OCI-LY7 (cell line): Measurements from ENCODE around the gene CUBN. TPM values are rescaled to one million over a fixed set of nuclear protein-coding genes. Genes with fewer than 3 reads are reported as not detected.

ENCODE experiments used
- BruUV-seq: library from RNA; stranded (reverse); fragments of 400-500 nt; replicated peaks from 2 replicates; lab custom pipeline; 2021; lab: Mats Ljungman, UMichigan
- CTCF ChIA-PET: fragments of 300-600 bp; sonication (Branson Sonifier 250); formaldehyde crosslinking; loops from one replicate; lab custom pipeline; 2022; ENCODE audit warnings: antibody characterized with exemption; ENCODE audit not compliant: unreplicated experiment; lab: Charles Lee
- POLR2A ChIA-PET: fragments of 300-600 bp; sonication (Branson Sonifier 250); formaldehyde crosslinking; loops from one replicate; lab custom pipeline; 2022; ENCODE audit warnings: antibody characterized with exemption; lab: Charles Lee
- DNase-seq: peaks from one replicate; pipeline ENCODE4 v3.0.0-alpha.2; 2015; ENCODE audit warnings: low spot score
- H2AFZ ChIP-seq: fragments of 200-600 bp; sonication (generic), shearing (Covaris generic); 2 replicates; pipeline ENCODE4 v1.6.1; 2014; ENCODE audit warnings: mild to moderate bottlenecking, antibody characterized with exemption, low read length, moderate library complexity
- H3K27ac ChIP-seq: fragments of 200-600 bp; sonication (generic); 2 replicates; pipeline ENCODE4 v1.5.1; 2014; ENCODE audit warnings: mixed run types, low read depth, mild to moderate bottlenecking, moderate library complexity, low read length, inconsistent platforms; ENCODE audit not compliant: poor library complexity, severe bottlenecking
- H3K36me3 ChIP-seq: fragments of 200-600 bp; sonication (generic); 2 replicates; pipeline ENCODE4 v1.6.1; 2014; ENCODE audit warnings: mild to moderate bottlenecking, antibody characterized with exemption, low read length, moderate library complexity, mixed read lengths; ENCODE audit not compliant: insufficient read depth
- H3K4me1 ChIP-seq: fragments of 200-600 bp; sonication (generic); 2 replicates; pipeline ENCODE4 v1.5.1; 2014; ENCODE audit warnings: mild to moderate bottlenecking, low read length; ENCODE audit not compliant: insufficient read depth, poor library complexity, severe bottlenecking
- H3K4me2 ChIP-seq: fragments of 200-600 bp; sonication (generic); 2 replicates; pipeline ENCODE4 v1.6.1; 2014; ENCODE audit warnings: mild to moderate bottlenecking, low read length
- H3K4me3 ChIP-seq: fragments of 200-600 bp; sonication (generic); 2 replicates; pipeline ENCODE4 v1.5.1; 2014; ENCODE audit warnings: mild to moderate bottlenecking, low read depth, low read length; ENCODE audit not compliant: poor library complexity, severe bottlenecking
- H3K79me2 ChIP-seq: fragments of 200-600 bp; sonication (generic); 2 replicates; pipeline ENCODE4 v1.6.1; 2016; ENCODE audit warnings: low read depth, mild to moderate bottlenecking, low read length, moderate library complexity, mixed read lengths; ENCODE audit not compliant: insufficient read depth
- H3K9me2 ChIP-seq: fragments of 200-600 bp; sonication (generic); 2 replicates; pipeline ENCODE4 v1.6.1; 2016; ENCODE audit warnings: mild to moderate bottlenecking, low read length, mixed read lengths; ENCODE audit not compliant: insufficient read depth
- H3K9me3 ChIP-seq: fragments of 200-600 bp; sonication (generic); 2 replicates; pipeline ENCODE4 v1.6.1; 2014; ENCODE audit warnings: mild to moderate bottlenecking, mixed run types, low read length, mixed read lengths
- H4K20me1 ChIP-seq: fragments of 200-600 bp; sonication (generic); 2 replicates; pipeline ENCODE4 v1.6.1; 2014; ENCODE audit warnings: mild to moderate bottlenecking, antibody characterized with exemption, low read length, moderate library complexity, mixed read lengths; ENCODE audit not compliant: insufficient read depth
- EZH2phosphoT487 ChIP-seq: fragments of 200-600 bp; sonication (generic); IDR thresholded peaks from 2 replicates; pipeline ENCODE4 v1.6.1; 2018; ENCODE audit warnings: low read depth, borderline replicate concordance, mild to moderate bottlenecking, mixed run types, antibody characterized with exemption, low read length, moderate library complexity, mixed read lengths
- intact Hi-C: fragments of 100-400 bp; cut with micrococcal nuclease; formaldehyde crosslinking; loops from one replicate; pipeline ENCODE4 v1.10.0; 2022; ENCODE audit not compliant: unreplicated experiment
- total RNA-seq, 2 experiments: library from RNA; depleted of rRNA in 1 of 2; stranded (reverse); fragments of >200 nt in 1 of 2; shearing (Covaris generic) in 1 of 2; gene quantifications; 2 replicates each; pipeline ENCODE4 v1.2.3, GENCODE V29; 2014 to 2022
- TF ChIP-seq, protein P1 (sequence below): fragments of 200-600 bp; sonication (generic); conservative IDR thresholded peaks from 2 replicates; pipeline ENCODE4 v1.5.1; 2014; ENCODE audit warnings: mild to moderate bottlenecking, antibody characterized with exemption, low read length, moderate library complexity, mixed read lengths

The CUBN gene
- total RNA-seq, 2 experiments from 2014 or later, result 0.13 to 0.25 TPM

DNA sequence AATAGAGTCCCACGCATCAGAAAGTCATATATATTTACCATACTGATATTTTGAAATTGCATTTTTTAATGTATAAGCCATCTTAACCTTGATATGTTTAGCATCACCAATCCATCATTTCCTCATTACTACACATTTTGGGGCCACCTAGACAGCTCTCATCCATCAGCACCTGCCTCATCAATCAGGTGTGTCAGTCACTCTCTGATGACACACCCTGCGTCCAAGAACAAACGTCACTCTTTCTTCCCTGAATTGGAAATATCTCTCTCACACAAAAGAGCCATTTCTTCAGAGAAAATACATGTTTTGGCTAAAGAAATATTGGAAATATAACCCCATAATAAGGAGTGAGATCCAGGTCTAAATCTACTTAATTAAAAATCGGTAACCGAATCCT lies 273.5 kb downstream of the CUBN start:
- no peak overlapping the region for H3K4me3 ChIP-seq
- CTCF ChIA-PET, result no interaction called here
- H3K9me3 ChIP-seq, result no peaks in the 10 kb centered on the region
- no peak for DNase-seq
- H3K4me2 ChIP-seq, result no peak overlapping the region
- H4K20me1 ChIP-seq, result no peaks in the 10 kb centered on the region
- BruUV-seq, result no TSS peak
- intact Hi-C loops, result no loop called here
- no peak overlapping the region for H2AFZ ChIP-seq
- POLR2A ChIA-PET, result interaction anchor here (1.4 kb wide), 1 partner anchor 12 kb away, joined by 3 read pairs; no protein-coding TSS in a partner anchor
- no peaks in the 10 kb centered on the region for H3K79me2 ChIP-seq
- H3K9me2 ChIP-seq, result no peaks in the 10 kb centered on the region
- H3K27ac ChIP-seq, result no peak overlapping the region
- no peaks in the 10 kb centered on the region for H3K36me3 ChIP-seq
- TF ChIP-seq EZH2phosphoT487, result no peak
- TF ChIP-seq, protein P1, sequence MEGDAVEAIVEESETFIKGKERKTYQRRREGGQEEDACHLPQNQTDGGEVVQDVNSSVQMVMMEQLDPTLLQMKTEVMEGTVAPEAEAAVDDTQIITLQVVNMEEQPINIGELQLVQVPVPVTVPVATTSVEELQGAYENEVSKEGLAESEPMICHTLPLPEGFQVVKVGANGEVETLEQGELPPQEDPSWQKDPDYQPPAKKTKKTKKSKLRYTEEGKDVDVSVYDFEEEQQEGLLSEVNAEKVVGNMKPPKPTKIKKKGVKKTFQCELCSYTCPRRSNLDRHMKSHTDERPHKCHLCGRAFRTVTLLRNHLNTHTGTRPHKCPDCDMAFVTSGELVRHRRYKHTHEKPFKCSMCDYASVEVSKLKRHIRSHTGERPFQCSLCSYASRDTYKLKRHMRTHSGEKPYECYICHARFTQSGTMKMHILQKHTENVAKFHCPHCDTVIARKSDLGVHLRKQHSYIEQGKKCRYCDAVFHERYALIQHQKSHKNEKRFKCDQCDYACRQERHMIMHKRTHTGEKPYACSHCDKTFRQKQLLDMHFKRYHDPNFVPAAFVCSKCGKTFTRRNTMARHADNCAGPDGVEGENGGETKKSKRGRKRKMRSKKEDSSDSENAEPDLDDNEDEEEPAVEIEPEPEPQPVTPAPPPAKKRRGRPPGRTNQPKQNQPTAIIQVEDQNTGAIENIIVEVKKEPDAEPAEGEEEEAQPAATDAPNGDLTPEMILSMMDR, result no peak
- H3K4me1 ChIP-seq, result no peaks in the 10 kb centered on the region

DNA sequence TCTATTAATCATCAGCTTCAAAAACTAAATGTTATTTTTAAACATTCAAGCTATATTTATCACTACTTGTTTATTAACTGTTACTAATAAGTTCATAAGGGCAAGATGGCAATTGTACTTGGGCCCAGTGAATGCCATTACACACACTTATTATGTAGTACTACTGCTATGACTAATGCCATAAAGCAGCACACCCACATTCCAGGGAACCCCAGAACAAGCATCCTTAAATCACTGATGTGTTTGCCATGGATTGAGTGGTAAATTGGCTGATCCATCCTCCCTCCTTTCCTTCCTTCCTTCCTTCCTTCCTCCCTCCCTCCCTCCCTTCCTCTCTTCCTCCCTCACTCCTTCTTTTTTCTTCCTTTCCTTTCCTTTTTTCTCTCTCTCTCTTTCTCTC lies 275.0 kb downstream of the CUBN start:
- no peak for TF ChIP-seq EZH2phosphoT487
- TF ChIP-seq, protein P1, result no peak
- H3K79me2 ChIP-seq, result no peaks in the 10 kb centered on the region
- CTCF ChIA-PET, result no interaction called here
- DNase-seq, result no peak
- H3K4me2 ChIP-seq, result no peak overlapping the region
- intact Hi-C loops, result no loop called here
- no peaks in the 10 kb centered on the region for H3K4me1 ChIP-seq
- no peaks in the 10 kb centered on the region for H3K9me2 ChIP-seq
- H4K20me1 ChIP-seq, result no peaks in the 10 kb centered on the region
- H3K36me3 ChIP-seq, result no peaks in the 10 kb centered on the region
- H3K4me3 ChIP-seq, result no peak overlapping the region
- H3K27ac ChIP-seq, result no peak overlapping the region
- H2AFZ ChIP-seq, result no peak overlapping the region
- POLR2A ChIA-PET, result interaction anchor here (0.6 to 0.9 kb wide), 3 partner anchors 46 to 419 kb away, joined by 3 to 5 read pairs (median 5); no protein-coding TSS in a partner anchor
- no TSS peak for BruUV-seq
- H3K9me3 ChIP-seq, result no peaks in the 10 kb centered on the region

DNA sequence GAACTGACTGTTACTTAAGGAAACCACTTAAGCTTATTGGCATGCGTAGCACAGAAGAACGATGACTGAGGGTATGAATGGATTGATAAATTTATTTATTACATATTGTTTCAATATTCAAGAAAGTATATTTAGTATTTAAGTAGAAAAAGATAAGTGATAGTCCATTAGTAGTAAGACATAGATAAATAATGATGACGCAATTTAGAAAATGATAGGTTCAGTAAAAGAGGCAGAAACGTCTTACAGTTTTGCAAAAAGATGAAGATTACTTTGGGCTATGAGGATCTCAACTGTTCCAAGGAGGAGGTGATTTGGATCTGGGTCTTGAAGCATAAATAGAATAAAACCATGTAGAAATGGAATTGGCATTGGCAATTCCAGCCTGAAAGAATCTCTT lies 275.8 kb downstream of the CUBN start:
- ChIA-PET CTCF (no interaction called here), POLR2A (interaction anchor here (0.6 to 1.3 kb wide), 2 partner anchors 11 to 220 kb away, joined by 3 to 5 read pairs; no protein-coding TSS in a partner anchor)
- no peak overlapping the region for H2AFZ ChIP-seq
- intact Hi-C loops, result no loop called here
- H3K36me3 ChIP-seq, result no peaks in the 10 kb centered on the region
- no peak for DNase-seq
- no TSS peak for BruUV-seq
- H3K4me1 ChIP-seq, result no peaks in the 10 kb centered on the region
- no peak overlapping the region for H3K4me3 ChIP-seq
- H4K20me1 ChIP-seq, result no peaks in the 10 kb centered on the region
- no peaks in the 10 kb centered on the region for H3K9me3 ChIP-seq
- no peak overlapping the region for H3K4me2 ChIP-seq
- no peaks in the 10 kb centered on the region for H3K79me2 ChIP-seq
- TF ChIP-seq, protein P1, result no peak
- TF ChIP-seq EZH2phosphoT487, result no peak
- no peak overlapping the region for H3K27ac ChIP-seq
- no peaks in the 10 kb centered on the region for H3K9me2 ChIP-seq
